Frontal cortex (tissue), 4 donors: ENCODE measurements around the gene ELANE. TPM values are rescaled to one million over a fixed set of nuclear protein-coding genes. Genes with fewer than 3 reads are reported as not detected.
"Not testable (repeated sequence)": the region's sequence is repeated elsewhere in the genome, so short reads cannot be mapped to it uniquely, and the experiment has no call there.

Source experiments
- DNase-seq, 2 donors: peaks; one replicate each; pipeline ENCODE4 v3.0.0; 2012; ENCODE audit warnings: low spot score in 2 of 2
- FAIRE-seq: peaks from 2 replicates; lab custom pipeline; 2012; peaks lifted over from hg19 to GRCh38; lab: Jason Lieb, UNC
- total RNA-seq: library from RNA; depleted of rRNA; stranded (reverse); fragments of >200 nt; gene quantifications from one replicate; pipeline ENCODE4 v1.2.3, GENCODE V29; 2014
- donor health status: control.
- donor health status: control.
- donor health status: control.

Gene ELANE
- total RNA-seq, 1 donor from 2014 or later, result not detected

DNA sequence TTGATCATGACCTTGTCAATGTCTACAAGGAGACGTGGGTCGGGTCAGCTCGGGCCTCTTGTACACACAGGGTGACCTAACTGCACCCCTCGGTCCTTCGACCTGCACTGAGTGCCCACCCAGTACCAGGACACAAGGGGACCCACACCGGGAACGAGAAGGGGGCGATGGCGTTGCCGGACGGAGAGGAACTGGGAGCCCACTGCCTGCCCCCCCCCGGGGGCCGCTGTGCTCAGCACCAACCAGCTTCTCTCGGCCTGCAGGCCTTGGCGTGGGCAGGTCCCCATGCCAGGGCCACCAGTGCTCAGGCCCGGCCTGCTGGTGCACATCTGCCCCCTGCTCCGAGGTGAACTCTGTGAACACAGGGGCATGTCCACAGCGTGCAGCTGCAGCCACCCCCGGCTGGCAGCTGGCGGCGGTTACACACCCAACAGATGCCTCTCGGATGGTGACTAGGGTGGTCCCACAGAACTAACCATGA, 21.5 kb downstream of the ELANE start:
- no peak for FAIRE-seq
- no peak for DNase-seq

DNA sequence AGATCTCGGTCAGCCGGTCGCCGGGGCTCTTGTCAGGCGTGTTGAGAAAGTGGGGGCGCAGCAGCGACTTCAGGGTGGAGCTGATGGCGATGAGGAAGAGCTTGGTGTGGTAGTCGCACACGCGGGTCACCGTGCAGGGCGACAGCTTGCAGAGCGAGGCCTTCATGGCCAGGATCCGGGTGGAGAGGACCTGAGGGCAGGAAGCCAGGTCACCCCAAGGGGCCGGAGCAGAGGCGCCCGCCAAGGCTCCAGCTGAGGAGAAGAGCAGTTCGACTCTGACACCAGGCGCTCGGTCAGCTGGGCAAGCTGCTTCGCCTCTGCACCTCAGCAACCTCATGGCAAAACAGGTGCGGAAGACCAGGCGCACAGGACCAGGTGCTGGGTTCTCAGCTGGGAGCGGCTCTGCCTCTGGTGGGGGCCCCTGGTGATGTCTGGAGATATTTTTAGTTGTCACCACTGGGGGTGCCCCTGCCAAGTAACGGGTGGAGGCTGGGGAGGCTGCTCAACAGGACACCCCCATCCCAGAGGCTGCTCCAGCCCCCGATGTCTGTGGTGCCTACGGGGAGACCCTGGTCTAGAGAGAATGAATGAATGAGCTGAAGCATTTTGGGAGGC, 23.3 kb downstream of the ELANE start:
- FAIRE-seq, result no peak
- DNase-seq, result no peak

DNA sequence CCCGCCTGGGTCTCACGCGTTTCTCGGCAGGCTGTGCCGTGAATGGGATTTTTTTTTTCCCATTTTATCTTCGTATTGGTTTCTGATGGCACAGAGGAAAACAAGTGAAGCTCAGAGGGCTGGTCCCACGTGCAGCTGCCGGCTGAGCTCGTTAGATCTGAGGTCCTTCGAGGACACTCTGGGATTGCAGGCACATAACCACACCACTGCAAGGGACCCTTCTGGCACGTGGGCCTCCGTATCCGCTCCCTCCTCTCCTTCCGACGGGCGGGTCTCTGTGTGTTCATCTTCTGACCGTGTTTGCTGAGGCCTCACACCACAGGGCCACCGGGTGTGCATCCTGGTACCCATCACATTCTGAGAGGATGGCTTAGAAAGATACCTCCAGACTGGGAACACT, 24.0 kb downstream of the ELANE start:
- no peak for DNase-seq

DNA sequence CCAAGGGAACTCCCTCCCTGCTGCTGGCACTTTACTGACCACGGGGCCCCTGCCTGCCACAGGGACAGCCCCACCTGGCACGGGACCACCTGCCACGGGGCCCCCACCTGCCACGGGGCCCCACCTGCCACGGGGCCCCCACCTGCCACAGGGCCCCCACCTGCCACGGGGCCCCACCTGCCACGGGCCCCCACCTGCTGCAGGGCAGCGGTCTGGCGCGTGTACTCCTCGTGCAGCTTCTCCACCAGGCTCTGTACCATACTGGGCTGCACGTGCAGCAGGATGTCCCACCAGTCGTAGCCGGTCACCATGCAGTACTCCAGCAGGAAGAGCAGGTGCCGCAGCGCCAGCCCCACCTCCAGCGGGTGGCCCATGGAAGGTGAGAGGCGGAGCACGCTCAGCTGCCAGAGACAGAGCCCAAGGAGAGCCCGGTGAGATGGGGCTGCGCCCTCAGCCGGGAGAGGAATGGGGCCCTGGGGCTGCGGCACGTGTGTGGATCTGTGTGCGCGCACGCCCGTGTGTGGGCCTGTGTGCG, 24.7 kb downstream of the ELANE start:
- no peak for FAIRE-seq
- DNase-seq, result no peak

More for the DNA sequence above, 24.0 kb downstream of the ELANE start:
- no peak for FAIRE-seq

DNA sequence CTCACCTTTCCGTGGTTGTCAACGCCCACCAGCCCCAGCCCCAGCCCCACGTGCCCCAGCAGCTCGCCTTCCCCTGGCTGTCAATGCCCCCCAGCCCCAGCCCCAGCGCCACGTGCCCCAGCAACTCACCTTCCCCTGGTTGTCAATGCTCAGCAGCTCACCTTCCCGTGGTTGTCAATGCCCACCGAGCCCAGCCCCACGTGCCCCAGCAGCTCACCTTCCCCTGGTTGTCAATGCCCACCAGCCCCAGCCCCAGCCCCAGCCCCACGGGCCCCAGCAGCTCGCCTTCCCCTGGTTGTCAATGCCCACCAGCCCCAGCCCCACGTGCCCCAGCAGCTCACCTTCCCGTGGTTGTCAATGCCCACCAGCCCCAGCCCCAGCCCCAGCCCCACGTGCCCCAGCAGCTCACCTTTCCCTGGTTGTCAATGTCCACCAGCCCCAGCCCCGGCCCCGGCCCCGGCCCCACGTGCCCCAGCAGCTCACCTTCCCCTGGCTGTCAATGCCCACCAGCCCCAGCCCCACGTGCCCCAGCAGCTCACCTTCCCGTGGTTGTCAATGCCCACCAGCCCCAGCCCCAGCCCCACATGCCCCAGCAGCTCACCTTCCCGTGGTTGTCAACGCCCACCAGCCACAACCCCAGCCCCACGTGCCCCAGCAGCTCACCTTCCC, 26.0 kb downstream of the ELANE start:
- DNase-seq, FAIRE-seq: not testable (repeated sequence)

DNA sequence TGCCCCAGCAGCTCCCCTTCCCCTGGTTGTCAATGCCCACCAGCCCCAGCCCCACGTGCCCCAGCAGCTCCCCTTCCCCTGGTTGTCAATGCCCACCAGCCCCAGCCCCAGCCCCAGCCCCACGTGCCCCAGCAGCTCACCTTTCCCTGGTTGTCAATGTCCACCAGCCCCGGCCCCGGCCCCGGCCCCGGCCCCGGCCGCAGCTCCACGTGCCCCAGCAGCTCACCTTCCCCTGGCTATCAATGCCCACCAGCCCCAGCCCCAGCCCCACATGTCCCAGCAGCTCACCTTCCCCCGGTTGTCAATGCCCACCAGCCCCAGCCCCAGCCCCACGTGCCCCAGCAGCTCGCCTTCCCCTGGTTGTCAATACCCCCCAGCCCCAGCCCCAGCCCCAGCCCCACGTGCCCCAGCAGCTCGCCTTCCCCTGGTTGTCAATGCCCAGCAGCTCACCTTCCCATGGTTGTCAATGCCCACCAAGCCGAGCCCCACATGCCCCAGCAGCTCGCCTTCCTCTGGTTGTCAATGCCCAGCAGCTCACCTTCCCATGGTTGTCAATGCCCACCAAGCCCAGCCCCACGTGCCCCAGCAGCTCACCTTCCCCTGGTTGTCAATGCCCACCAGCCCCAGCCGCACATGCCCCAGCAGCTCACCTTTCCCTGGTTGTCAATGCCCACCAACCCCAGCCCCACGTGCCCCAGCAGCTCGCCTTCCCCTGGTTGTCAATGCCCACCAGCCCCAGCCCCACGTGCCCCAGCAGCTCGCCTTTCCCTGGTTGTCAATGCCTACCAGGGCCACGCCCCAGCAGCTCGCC, 26.9 kb downstream of the ELANE start:
- not testable (repeated sequence) for DNase-seq, FAIRE-seq

DNA sequence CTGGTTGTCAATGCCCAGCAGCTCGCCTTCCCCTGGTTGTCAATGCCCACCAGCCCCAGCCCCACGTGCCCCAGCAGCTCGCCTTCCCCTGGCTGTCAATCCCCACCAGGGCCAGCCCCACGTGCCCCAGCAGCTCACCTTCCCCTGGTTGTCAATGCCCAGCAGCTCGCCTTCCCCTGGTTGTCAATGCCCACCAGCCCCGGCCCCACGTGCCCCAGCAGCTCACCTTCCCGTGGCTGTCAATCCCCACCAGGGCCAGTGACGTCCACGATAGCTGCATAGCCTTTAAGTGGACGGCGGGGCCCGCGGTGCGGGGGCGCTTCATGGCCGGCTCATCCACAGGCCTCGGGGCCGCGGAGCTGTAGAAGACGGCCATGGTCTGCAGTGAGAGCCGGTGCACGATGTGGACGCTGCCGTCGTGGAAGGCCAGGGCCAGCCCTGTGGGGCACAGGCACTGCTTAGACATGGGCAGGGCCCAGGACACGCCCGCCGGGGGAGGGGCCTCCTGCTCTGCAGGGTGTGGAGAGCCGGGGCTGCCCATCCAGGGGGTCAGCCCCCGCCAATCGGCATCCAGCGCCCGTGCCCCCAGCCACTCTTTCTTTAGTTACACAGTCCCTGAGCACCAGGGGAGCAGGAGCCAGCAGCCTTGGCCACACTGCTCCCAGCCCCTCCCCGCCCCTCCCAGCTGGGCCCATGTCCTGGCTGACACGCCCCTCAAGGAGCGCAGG, 27.8 kb downstream of the ELANE start:
- FAIRE-seq (no peak), DNase-seq (no peak)

DNA sequence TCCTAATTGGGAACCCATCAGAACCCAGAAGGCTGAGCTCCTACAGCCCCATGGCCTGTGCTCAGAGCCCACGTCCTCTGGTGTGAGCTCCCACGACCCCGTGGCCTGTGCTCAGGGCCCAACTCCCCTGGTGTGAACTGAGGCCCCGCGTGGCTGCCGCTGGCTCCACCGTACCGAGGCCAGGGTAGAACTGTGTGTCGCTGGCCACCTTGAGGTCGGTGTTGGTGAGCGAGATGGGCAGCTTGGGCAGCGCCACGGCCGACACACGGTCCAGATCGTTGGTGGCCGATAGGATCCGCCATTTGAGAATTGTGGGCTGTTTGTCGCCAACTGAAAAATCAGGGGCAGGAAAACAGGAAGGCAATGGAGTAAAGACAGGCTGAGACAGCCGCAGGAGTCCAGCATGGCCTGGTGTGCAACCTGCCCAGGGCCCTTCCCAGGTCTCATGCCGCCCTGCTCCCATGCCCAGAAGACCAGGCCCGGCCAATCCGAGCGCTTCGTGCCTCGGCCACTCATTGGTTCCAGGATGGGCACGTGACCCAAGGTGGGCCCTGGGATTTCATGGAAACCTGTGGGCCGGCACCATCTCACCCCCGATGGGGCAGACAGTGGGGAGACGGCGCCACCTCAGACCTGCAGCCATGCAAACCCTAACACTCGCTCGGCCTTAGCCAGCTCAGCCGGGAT, 29.4 kb downstream of the ELANE start:
- FAIRE-seq (no peak), DNase-seq (no peak)

DNA sequence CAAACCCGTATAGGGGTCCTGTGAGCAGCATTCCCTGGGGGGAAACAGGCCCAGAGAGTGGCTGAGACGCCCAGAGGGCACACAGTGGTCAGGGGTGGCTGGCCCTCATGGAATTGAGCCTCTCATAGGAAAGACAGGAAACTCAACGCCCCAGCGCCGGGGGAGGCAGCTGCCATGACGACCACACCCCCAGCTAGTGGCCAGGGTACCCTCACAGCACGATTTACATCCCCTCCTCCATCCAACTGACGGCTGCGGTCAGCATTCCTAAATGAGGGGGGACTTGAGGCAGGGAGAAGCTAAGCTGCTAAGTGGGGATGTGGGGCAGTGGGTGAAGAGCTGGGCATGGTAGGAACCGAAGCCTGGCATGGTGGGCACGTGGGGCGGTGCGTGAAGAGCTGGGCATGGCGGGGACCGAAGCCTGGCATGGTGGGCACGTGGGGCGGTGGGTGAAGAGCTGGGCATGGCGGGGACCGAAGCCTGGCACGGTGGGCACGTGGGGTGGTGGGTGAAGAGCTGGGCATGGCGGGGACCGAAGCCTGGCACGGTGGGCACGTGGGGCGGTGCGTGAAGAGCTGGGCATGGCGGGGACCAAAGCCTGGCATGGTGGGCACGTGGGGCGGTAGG, 30.9 kb downstream of the ELANE start:
- FAIRE-seq, result no peak
- no peak for DNase-seq

DNA sequence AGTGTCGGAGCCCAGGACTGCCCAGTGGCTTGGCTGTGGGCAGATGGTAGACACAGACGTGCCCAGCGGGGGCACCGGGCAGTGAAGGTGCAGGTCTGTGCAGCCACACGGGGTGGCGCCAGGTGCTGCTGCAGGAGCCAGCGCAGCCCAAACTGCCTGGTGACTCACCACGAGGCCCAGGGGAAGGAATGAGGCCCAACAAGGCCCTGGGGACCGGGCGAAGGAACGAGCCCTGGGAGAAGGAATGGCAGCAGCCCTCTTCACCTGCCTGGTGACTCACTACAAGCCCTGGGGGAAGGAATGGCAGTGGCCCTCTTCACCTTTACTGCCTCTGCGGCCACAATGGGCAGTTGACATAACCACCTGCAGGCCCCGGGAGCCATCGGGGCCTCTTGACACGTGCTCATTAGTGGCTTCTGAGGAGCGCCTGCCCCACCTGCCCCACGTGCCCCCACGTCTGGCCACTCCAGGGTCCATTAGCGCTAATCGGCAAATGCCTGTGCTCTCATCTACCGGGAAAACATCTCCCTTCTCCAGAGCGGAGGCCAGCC, 31.6 kb downstream of the ELANE start:
- no peak for FAIRE-seq

DNA sequence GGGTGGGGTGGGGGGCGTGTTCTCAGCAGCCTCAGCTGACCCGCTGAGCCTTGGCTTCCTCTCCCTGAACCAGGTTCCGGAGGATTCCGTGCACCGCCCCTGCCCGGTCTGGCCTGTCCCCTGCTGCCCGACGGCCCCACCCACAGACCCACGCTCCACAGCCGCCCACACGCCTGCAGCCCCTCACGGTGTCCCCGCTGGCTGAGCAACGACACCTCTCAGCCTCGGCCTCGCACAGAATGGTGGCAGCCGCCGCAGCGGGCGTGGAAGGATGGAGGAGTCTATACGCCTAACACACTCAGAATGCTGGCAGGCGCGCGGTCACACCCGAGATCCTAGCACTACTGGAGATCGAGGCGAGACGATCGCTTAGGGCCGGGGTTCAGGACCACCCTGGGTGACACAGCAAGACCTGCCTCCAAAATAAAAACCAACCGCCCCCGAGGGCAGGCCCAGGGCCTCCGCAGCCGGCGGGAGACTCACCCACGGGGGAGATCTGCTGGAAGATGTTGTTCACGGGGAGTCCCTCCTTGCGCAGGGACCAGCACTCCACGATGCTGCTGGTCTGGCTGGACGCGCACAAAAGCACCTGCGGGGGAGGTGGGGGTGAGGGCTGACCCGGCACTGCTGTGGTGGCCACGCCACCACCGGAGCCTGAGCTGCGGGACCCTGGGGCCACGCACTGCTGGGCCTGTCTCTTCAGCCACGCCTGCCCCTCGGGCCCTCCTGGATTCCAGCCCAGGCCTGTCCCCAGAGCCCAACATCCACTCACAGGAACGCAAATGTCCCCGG, 32.5 kb downstream of the ELANE start:
- DNase-seq, result no peak
- FAIRE-seq, result no peak

More for the DNA sequence above, 31.6 kb downstream of the ELANE start:
- DNase-seq, result no peak

DNA sequence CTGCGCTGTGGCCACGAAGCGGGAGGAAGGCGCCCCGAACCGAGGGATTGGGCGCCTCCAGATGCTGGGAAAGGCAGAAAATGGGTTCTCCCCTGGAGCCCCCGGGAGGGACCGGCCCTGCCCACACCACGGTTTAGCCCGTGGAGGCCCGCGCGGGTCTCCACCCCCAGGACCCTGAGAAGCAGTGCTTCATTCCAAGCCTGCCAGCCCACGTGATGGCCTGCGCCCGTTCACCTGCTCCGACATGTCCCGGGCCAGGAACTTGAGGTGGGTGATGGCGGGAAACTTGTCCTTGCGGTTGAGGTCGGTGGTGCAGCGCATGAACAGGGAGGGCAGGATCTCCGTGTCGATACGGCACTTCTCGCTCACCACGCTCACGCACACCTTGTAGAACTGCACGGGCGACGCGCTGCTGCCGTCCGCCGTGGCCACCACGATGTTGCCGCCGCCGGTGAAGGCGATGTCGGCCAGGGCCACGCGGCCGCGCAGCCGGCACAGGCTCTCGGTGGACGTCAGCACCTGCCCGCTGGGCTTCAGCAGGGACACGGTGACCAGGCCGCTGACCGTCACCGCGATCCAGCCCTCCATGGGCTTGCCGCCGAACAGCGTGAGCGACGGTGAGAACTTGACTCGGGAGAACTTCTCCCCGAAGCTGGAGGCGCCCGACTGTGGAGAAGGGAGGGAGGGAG, 33.6 kb downstream of the ELANE start:
- FAIRE-seq (no peak), DNase-seq (no peak)

DNA sequence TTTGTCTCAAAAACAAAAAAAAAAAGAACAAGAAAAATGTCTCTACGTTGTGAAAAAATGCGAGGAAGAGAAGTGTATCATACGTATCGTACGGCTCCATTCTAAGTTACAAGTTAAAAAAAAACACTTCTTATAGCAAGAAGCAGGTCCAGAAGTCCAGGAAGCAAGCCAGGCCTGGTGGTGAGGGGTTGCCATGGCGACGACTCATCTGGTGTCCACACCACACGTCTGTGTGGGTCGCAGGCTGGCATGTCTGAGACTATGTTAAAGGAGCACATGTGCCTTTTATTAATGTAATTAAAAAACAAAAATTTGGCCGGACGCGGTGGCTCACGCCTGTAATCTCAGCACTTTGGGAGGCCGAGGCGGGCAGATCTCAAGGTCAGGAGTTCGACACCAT, 35.0 kb downstream of the ELANE start:
- FAIRE-seq, result no peak
- DNase-seq, result no peak

DNA sequence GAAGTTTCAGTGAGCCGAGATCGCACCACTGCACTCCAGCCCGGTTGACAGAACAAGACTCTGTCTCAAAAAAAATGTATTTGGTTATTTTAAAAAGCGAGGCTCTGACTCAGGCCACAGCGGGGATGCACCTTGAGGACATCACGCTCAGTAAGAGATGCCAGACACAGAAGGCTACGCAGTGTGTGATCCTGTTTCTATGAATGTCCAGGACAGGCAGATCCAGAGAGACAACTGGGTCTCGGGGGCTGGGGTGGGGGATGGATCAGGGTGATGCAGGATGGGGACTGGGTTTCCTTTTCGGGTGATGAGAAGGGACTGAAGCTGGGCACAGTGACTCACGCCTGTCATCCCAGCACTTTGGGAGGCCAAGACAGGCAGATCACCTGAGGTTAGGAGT, 35.5 kb downstream of the ELANE start:
- no peak for DNase-seq
- FAIRE-seq, result no peak

DNA sequence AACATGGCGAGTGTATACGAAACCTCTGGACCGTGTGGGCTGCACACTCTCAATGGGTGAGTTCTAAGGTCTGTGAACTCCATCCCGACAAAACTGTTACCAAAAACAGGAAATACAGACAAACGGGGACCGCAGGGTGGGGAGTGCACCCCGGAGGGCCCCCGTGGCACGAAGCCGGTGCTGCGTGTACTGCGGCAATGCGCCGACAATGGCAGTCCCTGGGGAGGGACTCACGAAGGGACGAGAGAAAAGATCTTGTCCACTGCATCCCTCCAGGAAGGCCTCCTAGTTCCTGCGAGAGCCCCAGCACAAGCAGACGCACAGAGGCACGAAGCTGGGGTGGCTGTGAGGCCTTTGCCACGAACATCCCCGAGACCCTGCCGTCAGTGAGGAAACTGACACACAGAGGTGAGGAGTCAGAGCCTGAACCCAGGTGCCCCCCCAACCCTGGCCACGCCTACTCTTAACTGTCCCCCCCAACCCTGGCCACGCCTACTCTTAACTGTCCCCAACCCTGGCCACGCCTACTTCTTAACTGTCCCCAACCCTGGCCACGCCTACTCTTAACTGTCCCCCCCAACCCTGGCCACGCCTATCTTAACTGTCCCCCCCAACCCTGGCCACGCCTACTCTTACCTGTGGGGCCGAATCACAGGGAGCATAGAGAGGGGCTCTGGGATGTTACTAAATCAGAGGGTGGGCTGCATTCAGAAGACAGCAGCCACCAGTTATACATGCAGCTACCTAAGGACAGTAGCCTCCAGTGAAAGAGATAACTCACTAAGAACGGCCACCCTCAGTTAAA, 36.7 kb downstream of the ELANE start:
- DNase-seq (no peak), FAIRE-seq (no peak)

DNA sequence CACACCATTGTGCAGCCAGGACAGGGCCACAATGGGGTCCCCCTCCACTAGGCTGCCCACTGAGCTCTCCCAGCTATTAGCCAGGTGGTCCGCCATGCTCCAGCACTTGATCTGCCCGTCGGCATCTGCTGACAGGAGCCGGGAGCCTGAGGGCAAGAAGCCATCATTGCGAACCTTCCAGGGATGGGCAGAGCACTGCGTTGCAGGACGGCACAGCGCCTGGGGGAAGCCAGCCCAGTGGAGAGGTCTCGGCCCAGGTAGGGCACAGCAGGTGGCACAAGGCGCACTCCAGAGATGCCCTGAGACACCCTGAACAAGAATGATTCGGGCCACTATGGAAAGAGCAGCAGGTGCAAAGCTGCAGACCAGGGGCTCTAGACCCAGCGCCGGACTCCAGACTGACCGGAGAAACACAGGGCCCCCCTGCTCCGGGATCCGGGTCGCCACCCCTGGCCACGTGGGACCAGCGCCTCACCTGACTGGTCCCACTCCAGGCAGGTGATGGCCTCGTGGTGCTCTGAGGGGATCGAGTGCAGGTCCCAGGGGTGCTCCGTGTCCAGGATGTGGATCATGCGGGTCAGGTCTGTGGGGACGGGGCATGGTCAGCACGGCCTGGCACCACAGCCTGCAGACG, 37.7 kb downstream of the ELANE start:
- DNase-seq (no peak), FAIRE-seq (no peak)
